Measurements from ENCODE around the gene SLC52A1. TPM values are rescaled to one million over a fixed set of nuclear protein-coding genes. Genes with fewer than 3 reads are reported as not detected.
"Not testable (repeated sequence)": the region's sequence is repeated elsewhere in the genome, so short reads cannot be mapped to it uniquely, and the experiment has no call there.

The SLC52A1 gene
- total RNA-seq (2014; rRNA removed; shearing (Covaris generic); ENCODE audit: low replicate concordance) = not detected in 2 replicates

GRCh38 chr17:5035315-5035714 is at the start of gene SLC52A1:
TSS of gene SLC52A1 (minus strand) at chr17:5035426. CDS start at chr17:5034606, 820 bp downstream.
- no peak for DNase-seq
- Histone ChIP-seq H3K4me3 (peak within 1 kb of the TSS; percentile 17), H3K27me3 (no peaks in the 10 kb centered on the region), H3K36me3 (no peaks in the 10 kb centered on the region), H3K9me3 (no peaks in the 10 kb centered on the region)

GRCh38 chr17:5080591-5080990 is 45.4 kb upstream of the SLC52A1 start:
- DNase-seq = no peak
- Histone ChIP-seq H3K27me3 (no peaks in the 10 kb centered on the region), H3K4me3 (no peak overlapping the region), H3K9me3 (no peaks in the 10 kb centered on the region), H3K36me3 (no peaks in the 10 kb centered on the region)

GRCh38 chr17:5078106-5079028 is 43.1 kb upstream of the SLC52A1 start, which contains the start of gene ZFP3:
TSS of gene ZFP3 (plus strand) at chr17:5078467. CDS start at chr17:5091505, 13,038 bp downstream.
- Histone ChIP-seq H3K4me3 (peak within 1 kb of the TSS; percentile 44), H3K9me3 (no peaks in the 10 kb centered on the region), H3K27me3 (no peaks in the 10 kb centered on the region), H3K36me3 (no peaks in the 10 kb centered on the region)
- DNase-seq = peak; percentile 48

- Histone ChIP-seq H3K36me3 (no peaks in the 10 kb centered on the region), H3K4me3 (peak overlapping the region; percentile 44), H3K9me3 (no peaks in the 10 kb centered on the region), H3K27me3 (no peaks in the 10 kb centered on the region)
- no peak for DNase-seq
Observed at GRCh38 chr17:5077781-5078105, 42.5 kb upstream of the SLC52A1 start.

- H3K27me3 ChIP-seq, DNase-seq, H3K9me3 ChIP-seq, H3K4me3 ChIP-seq, H3K36me3 ChIP-seq: not testable (repeated sequence)
Observed at GRCh38 chr17:5077275-5077674, 42.0 kb upstream of the SLC52A1 start.

- not testable (repeated sequence) for H3K9me3 ChIP-seq
Observed at GRCh38 chr17:5075472-5075871, 40.2 kb upstream of the SLC52A1 start.

GRCh38 chr17:5069724-5070123 is 34.5 kb upstream of the SLC52A1 start:
- Histone ChIP-seq H3K27me3 (no peaks in the 10 kb centered on the region), H3K9me3 (no peaks in the 10 kb centered on the region), H3K36me3 (no peaks in the 10 kb centered on the region), H3K4me3 (no peak overlapping the region)
- no peak for DNase-seq

More at GRCh38 chr17:5075472-5075871, 40.2 kb upstream of the SLC52A1 start:
- H3K27me3 ChIP-seq, H3K4me3 ChIP-seq, H3K36me3 ChIP-seq, DNase-seq: not testable (repeated sequence)

- Histone ChIP-seq H3K27me3 (no peaks in the 10 kb centered on the region), H3K4me3 (no peak overlapping the region), H3K36me3 (no peaks in the 10 kb centered on the region), H3K9me3 (no peaks in the 10 kb centered on the region)
- no peak for DNase-seq
Observed at GRCh38 chr17:5068236-5068635, 33.0 kb upstream of the SLC52A1 start.

GRCh38 chr17:5065227-5065744 is 30.1 kb upstream of the SLC52A1 start:
- Histone ChIP-seq H3K9me3 (no peaks in the 10 kb centered on the region), H3K36me3 (no peaks in the 10 kb centered on the region), H3K4me3 (no peak overlapping the region), H3K27me3 (no peaks in the 10 kb centered on the region)
- DNase-seq = no peak

GRCh38 chr17:5055543-5055942 is 20.3 kb upstream of the SLC52A1 start:
- DNase-seq = no peak
- Histone ChIP-seq H3K27me3 (no peaks in the 10 kb centered on the region), H3K36me3 (no peaks in the 10 kb centered on the region), H3K9me3 (no peaks in the 10 kb centered on the region), H3K4me3 (no peak overlapping the region)

- no peak for DNase-seq
- no peaks in the 10 kb centered on the region for H3K9me3 ChIP-seq
- no peaks in the 10 kb centered on the region for H3K27me3 ChIP-seq
Observed at GRCh38 chr17:5050278-5050677, 15.1 kb upstream of the SLC52A1 start.

GRCh38 chr17:5049314-5049841 is 14.2 kb upstream of the SLC52A1 start:
- Histone ChIP-seq H3K27me3 (no peaks in the 10 kb centered on the region), H3K36me3 (no peaks in the 10 kb centered on the region), H3K9me3 (no peaks in the 10 kb centered on the region), H3K4me3 (no peak overlapping the region)
- no peak for DNase-seq

More at GRCh38 chr17:5050278-5050677, 15.1 kb upstream of the SLC52A1 start:
- no peak overlapping the region for H3K4me3 ChIP-seq
- no peaks in the 10 kb centered on the region for H3K36me3 ChIP-seq

GRCh38 chr17:5047446-5047845 is 12.2 kb upstream of the SLC52A1 start:
- Histone ChIP-seq H3K36me3 (no peaks in the 10 kb centered on the region), H3K4me3 (no peak overlapping the region), H3K27me3 (no peaks in the 10 kb centered on the region), H3K9me3 (no peaks in the 10 kb centered on the region)
- no peak for DNase-seq

GRCh38 chr17:5045496-5045895 is 10.3 kb upstream of the SLC52A1 start:
- Histone ChIP-seq H3K27me3 (no peaks in the 10 kb centered on the region), H3K4me3 (no peak overlapping the region), H3K36me3 (no peaks in the 10 kb centered on the region), H3K9me3 (no peaks in the 10 kb centered on the region)
- DNase-seq = no peak

- Histone ChIP-seq H3K27me3 (no peaks in the 10 kb centered on the region), H3K36me3 (no peaks in the 10 kb centered on the region), H3K4me3 (no peak overlapping the region), H3K9me3 (no peaks in the 10 kb centered on the region)
- DNase-seq = no peak
Observed at GRCh38 chr17:5044630-5045029, 9.4 kb upstream of the SLC52A1 start.

- no peak for DNase-seq
- Histone ChIP-seq H3K4me3 (no peak overlapping the region), H3K9me3 (no peaks in the 10 kb centered on the region)
Observed at GRCh38 chr17:5043524-5043923, 8.3 kb upstream of the SLC52A1 start.

GRCh38 chr17:5042157-5043022 is 7.2 kb upstream of the SLC52A1 start:
- Histone ChIP-seq H3K36me3 (no peaks in the 10 kb centered on the region), H3K4me3 (no peak overlapping the region), H3K9me3 (no peaks in the 10 kb centered on the region), H3K27me3 (no peaks in the 10 kb centered on the region)
- DNase-seq = no peak

More at GRCh38 chr17:5043524-5043923, 8.3 kb upstream of the SLC52A1 start:
- H3K27me3 ChIP-seq = no peaks in the 10 kb centered on the region
- no peaks in the 10 kb centered on the region for H3K36me3 ChIP-seq

Data from MG63 (cell line).